B cell (primary cell): ENCODE results near the gene RPL22. TPM values are rescaled to one million over a fixed set of nuclear protein-coding genes. Genes with fewer than 3 reads are reported as not detected.

Source experiments
- ATAC-seq: fragments of 200-7000 bp; cut with Tn5 transposase; one replicate; pipeline ENCODE4 v1.10.0; 2021; ENCODE audit warnings: low read depth, mild to moderate bottlenecking, moderate number of reproducible peaks, moderate library complexity
- CTCF ChIA-PET: fragments of 350-600 bp; sonication (Branson Sonifier 250); formaldehyde crosslinking; loops from one replicate; lab custom pipeline; 2021; ENCODE audit warnings: antibody characterized with exemption, inconsistent platforms; lab: Charles Lee
- POLR2A ChIA-PET: fragments of 350-600 bp; sonication (Branson Sonifier 250); formaldehyde crosslinking; loops from one replicate; lab custom pipeline; 2021; ENCODE audit warnings: antibody characterized with exemption; lab: Charles Lee
- DNase-seq: peaks from one replicate; pipeline ENCODE4 v3.0.0; 2013
- H2AFZ ChIP-seq: 2 replicates; pipeline ENCODE4 v1.6.1; 2012; ENCODE audit warnings: mild to moderate bottlenecking, low read depth, low read length; ENCODE audit not compliant: insufficient read depth, poor library complexity, severe bottlenecking
- H3K27ac ChIP-seq, 2 donors: 1 replicate in 1 of 2; 2 replicates in 1 of 2; pipeline ENCODE4 v1.5.1; 2012 to 2013; ENCODE audit warnings: low read length in 2 of 2, mild to moderate bottlenecking in 2 of 2, moderate library complexity in 1 of 2
- H3K27me3 ChIP-seq, 4 experiments: fragments of 200-600 bp in 1 of 4; sonication (generic) in 1 of 4; replicated peaks in 1 of 4; 1 replicate in 2 of 4; 2 replicates in 2 of 4; pipeline versions ENCODE4 v1.6.1 to v1.7.0; 2013 to 2016; ENCODE audit warnings: low read length in 3 of 4, mild to moderate bottlenecking in 2 of 4, mixed read lengths in 1 of 4, moderate library complexity in 1 of 4; ENCODE audit not compliant: insufficient read depth in 4 of 4, control insufficient read depth in 3 of 4; ENCODE audit errors: control extremely low read depth in 1 of 4
- H3K36me3 ChIP-seq, 2 experiments: replicated peaks in 1 of 2; 1 replicate in 1 of 2; 2 replicates in 1 of 2; pipeline versions ENCODE4 v1.6.1 to v1.7.1; 2013; ENCODE audit warnings: low read length in 1 of 2; ENCODE audit not compliant: insufficient read depth in 2 of 2, control insufficient read depth in 1 of 2; ENCODE audit errors: control extremely low read depth in 1 of 2, extremely low read depth in 1 of 2
- H3K4me1 ChIP-seq, 2 donors: fragments of 200-600 bp in 1 of 2; sonication (generic) in 1 of 2; 1 replicate in 1 of 2; 2 replicates in 1 of 2; pipeline versions ENCODE4 v1.5.1 to v1.6.1; 2013 to 2017; ENCODE audit warnings: low read length in 2 of 2; ENCODE audit not compliant: control insufficient read depth in 2 of 2, insufficient read depth in 2 of 2
- H3K4me2 ChIP-seq: replicated peaks from 2 replicates; pipeline ENCODE3; 2012; ENCODE audit warnings: mild to moderate bottlenecking, low read depth, low read length; ENCODE audit not compliant: poor library complexity, severe bottlenecking
- H3K4me3 ChIP-seq, 5 experiments: fragments of 200-600 bp in 1 of 5; sonication (generic) in 1 of 5; 1 replicate in 3 of 5; 2 replicates in 2 of 5; pipeline versions ENCODE4 v1.5.1 to v1.7.0; 2011 to 2016; ENCODE audit warnings: low read length in 4 of 5, mild to moderate bottlenecking in 4 of 5, low read depth in 2 of 5, control low read depth in 1 of 5, moderate library complexity in 1 of 5; ENCODE audit not compliant: insufficient read depth in 1 of 5; ENCODE audit errors: control extremely low read depth in 1 of 5, extremely low read depth in 1 of 5
- H3K79me2 ChIP-seq: fragments of 200-600 bp; sonication (generic); one replicate; pipeline ENCODE4 v1.6.0; 2016; ENCODE audit warnings: low read length; ENCODE audit not compliant: control insufficient read depth, insufficient read depth
- H3K9ac ChIP-seq: fragments of 200-600 bp; sonication (generic); 2 replicates; pipeline ENCODE4 v1.6.1; 2017; ENCODE audit warnings: mild to moderate bottlenecking, low read length, moderate library complexity
- H3K9me3 ChIP-seq, 3 donors: one replicate each; pipeline versions ENCODE4 v1.6.1 to v1.7.1; 2013; ENCODE audit warnings: low read length in 2 of 3; ENCODE audit not compliant: control insufficient read depth in 2 of 3, insufficient read depth in 1 of 3; ENCODE audit errors: control extremely low read depth in 1 of 3
- H4K20me1 ChIP-seq: 2 replicates; pipeline ENCODE4 v1.6.0; 2012; ENCODE audit warnings: mild to moderate bottlenecking, low read length; ENCODE audit not compliant: insufficient read depth, control insufficient read depth, poor library complexity, severe bottlenecking
- H3K27ac Mint-ChIP-seq: one replicate; pipeline ENCODE4 v1.8.0; 2021; ENCODE audit warnings: mixed read lengths
- H3K27me3 Mint-ChIP-seq: one replicate; pipeline ENCODE4 v1.8.0; 2021; ENCODE audit warnings: mixed read lengths
- H3K4me1 Mint-ChIP-seq: one replicate; pipeline ENCODE4 v1.8.0; 2021; ENCODE audit warnings: mixed read lengths
- H3K4me3 Mint-ChIP-seq: one replicate; pipeline ENCODE4 v1.8.0; 2021; ENCODE audit warnings: mixed read lengths
- H3K9me3 Mint-ChIP-seq: one replicate; pipeline ENCODE4 v1.8.0; 2022; ENCODE audit warnings: mixed read lengths; ENCODE audit not compliant: insufficient read depth
- EZH2 ChIP-seq: IDR thresholded peaks from 2 replicates; pipeline ENCODE4 v1.6.1; 2012; ENCODE audit warnings: borderline replicate concordance, low read depth, mild to moderate bottlenecking, moderate library complexity, low read length; ENCODE audit not compliant: insufficient read depth, poor library complexity, severe bottlenecking
- WGBS: methylation state at CpG from one replicate; pipeline ENCODE4 v1.1.5; 2013; ENCODE audit warnings: missing lambda C conversion rate; ENCODE audit not compliant: insufficient coverage; 5-methylcytosine and 5-hydroxymethylcytosine counted together
- intact Hi-C: fragments of 100-400 bp; cut with micrococcal nuclease; formaldehyde crosslinking; loops from one replicate; pipeline ENCODE4 v1.10.0; 2022
- polyA minus RNA-seq: library from RNA; depleted of rRNA, polyadenylated mRNA; stranded (reverse); fragments of >200 nt; gene quantifications from 2 replicates; pipeline ENCODE4 v1.2.3, GENCODE V29; 2012
- polyA plus RNA-seq: library from polyadenylated mRNA; depleted of rRNA; stranded (reverse); fragments of >200 nt; gene quantifications from 2 replicates; pipeline ENCODE4 v1.2.3, GENCODE V29; 2012
- total RNA-seq, 2 donors: library from RNA; stranded (reverse); fragments of 120-200 nt in 1 of 2; gene quantifications; 1 replicate in 1 of 2; 2 replicates in 1 of 2; pipeline versions ENCODE4 v1.2.3 to v1.2.4, GENCODE V29; 2013 to 2022
- TF ChIP-seq, protein P1 (sequence below): fragments of 200-600 bp; IDR thresholded peaks from one replicate; pipeline ENCODE4 v1.8.0; 2022; ENCODE audit warnings: antibody characterized with exemption, mild to moderate bottlenecking

RPL22 gene
- 444 and 471 TPM in 2 replicates for total RNA-seq
- total RNA-seq (2013): 767 TPM
- polyA plus RNA-seq: 70.9 and 123 TPM in 2 replicates
- 46.9 and 64.5 TPM in 2 replicates for polyA minus RNA-seq

GRCh38 chr1:6199298-6200187, at the start of gene RPL22:
RPL22 (minus strand) TSS chr1:6199595; CDS start chr1:6199573, 22 bp downstream.
- Histone ChIP-seq H3K4me3 (peak within 1 kb of the TSS; percentile 75 to 99 (median 89)), H3K4me2 (peak within 1 kb of the TSS; percentile 92), H4K20me1 (peaks cover 46% of the 10 kb centered on the region), H3K9me3 (peaks cover 0 to 4% (median 0%) of the 10 kb centered on the region in 3 donors), H3K4me1 (peaks cover 23 to 24% of the 10 kb centered on the region in 2 donors), H3K36me3 (peaks cover 0 to 22% of the 10 kb centered on the region in 2 experiments), H3K27ac (peak within 1 kb of the TSS; percentile 44 to 83), H3K27me3 (peaks cover 0 to 3% (median under 1%) of the 10 kb centered on the region in 4 experiments), H3K79me2 (peaks cover 64% of the 10 kb centered on the region), H3K9ac (peak within 1 kb of the TSS; percentile 93), H2AFZ (peak within 1 kb of the TSS; percentile 83)
- Mint-ChIP-seq H3K27ac (peak within 1 kb of the TSS; percentile 96), H3K4me1 (peaks cover 39% of the 10 kb centered on the region), H3K4me3 (peak within 1 kb of the TSS; percentile 90), H3K9me3 (no peaks in the 10 kb centered on the region), H3K27me3 (peaks cover 6% of the 10 kb centered on the region)
- no peak for TF ChIP-seq EZH2
- TF ChIP-seq, protein P1, sequence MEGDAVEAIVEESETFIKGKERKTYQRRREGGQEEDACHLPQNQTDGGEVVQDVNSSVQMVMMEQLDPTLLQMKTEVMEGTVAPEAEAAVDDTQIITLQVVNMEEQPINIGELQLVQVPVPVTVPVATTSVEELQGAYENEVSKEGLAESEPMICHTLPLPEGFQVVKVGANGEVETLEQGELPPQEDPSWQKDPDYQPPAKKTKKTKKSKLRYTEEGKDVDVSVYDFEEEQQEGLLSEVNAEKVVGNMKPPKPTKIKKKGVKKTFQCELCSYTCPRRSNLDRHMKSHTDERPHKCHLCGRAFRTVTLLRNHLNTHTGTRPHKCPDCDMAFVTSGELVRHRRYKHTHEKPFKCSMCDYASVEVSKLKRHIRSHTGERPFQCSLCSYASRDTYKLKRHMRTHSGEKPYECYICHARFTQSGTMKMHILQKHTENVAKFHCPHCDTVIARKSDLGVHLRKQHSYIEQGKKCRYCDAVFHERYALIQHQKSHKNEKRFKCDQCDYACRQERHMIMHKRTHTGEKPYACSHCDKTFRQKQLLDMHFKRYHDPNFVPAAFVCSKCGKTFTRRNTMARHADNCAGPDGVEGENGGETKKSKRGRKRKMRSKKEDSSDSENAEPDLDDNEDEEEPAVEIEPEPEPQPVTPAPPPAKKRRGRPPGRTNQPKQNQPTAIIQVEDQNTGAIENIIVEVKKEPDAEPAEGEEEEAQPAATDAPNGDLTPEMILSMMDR: no peak
- WGBS: 3% methylated on average over 51 of the region's 53 CpGs
- ChIA-PET CTCF (interaction anchor here (1.0 to 1.6 kb wide), 2 partner anchors 14 to 35 kb away, joined by 4 to 6 read pairs; no protein-coding TSS in a partner anchor), POLR2A (interaction anchor here (1.3 kb wide), 1 partner anchor 174 kb away, joined by 3 read pairs; no protein-coding TSS in a partner anchor)
- DNase-seq (peak; percentile 98), ATAC-seq (peak; percentile 93)
- intact Hi-C loops: loop anchor here (1.0 to 10.0 kb wide), 7 partner anchors 9 to 585 kb away; partner anchors contain the start of genes ACOT7, CAMTA1, DNAJC11 and ICMT
